T-cell (primary cell): ENCODE results near the gene EDNRB. TPM values are rescaled to one million over a fixed set of nuclear protein-coding genes. Genes with fewer than 3 reads are reported as not detected.

Source experiments
- ATAC-seq, 4 experiments: fragments of 200-7000 bp in 3 of 4; fragments of 150-1000 bp in 1 of 4; cut with Tn5 transposase; replicated peaks in 1 of 4; 1 replicate in 3 of 4; 2 replicates in 1 of 4; pipeline ENCODE4 v1.10.0; 2021; ENCODE audit warnings: moderate library complexity in 3 of 4, mild to moderate bottlenecking in 2 of 4, moderate number of reproducible peaks in 1 of 4
- CTCF ChIA-PET, 2 donors: fragments of 300-600 bp; sonication (Branson Sonifier 250); formaldehyde crosslinking; loops; one replicate each; lab custom pipeline; 2022; ENCODE audit warnings: antibody characterized with exemption in 2 of 2; lab: Charles Lee
- POLR2A ChIA-PET, 2 donors: fragments of 300-600 bp; sonication (Branson Sonifier 250); formaldehyde crosslinking; loops; one replicate each; lab custom pipeline; 2022; ENCODE audit warnings: antibody characterized with exemption in 2 of 2; lab: Charles Lee
- DNase-seq, 35 experiments: peaks; one replicate each; pipeline versions ENCODE4 v3.0.0 to v3.0.0-alpha.2; 2013 to 2023
- H3K27ac ChIP-seq: one replicate; pipeline ENCODE4 v1.5.1; 2013; ENCODE audit warnings: low read length
- H3K27me3 ChIP-seq, 2 experiments: replicated peaks in 1 of 2; 1 replicate in 1 of 2; 2 replicates in 1 of 2; pipeline versions ENCODE4 v1.6.1 to v1.7.0; 2013; ENCODE audit warnings: low read length in 1 of 2, mixed read lengths in 1 of 2; ENCODE audit not compliant: control insufficient read depth in 2 of 2, insufficient read depth in 2 of 2; ENCODE audit errors: extremely low read depth in 1 of 2
- H3K36me3 ChIP-seq, 2 donors: 1 replicate in 1 of 2; 2 replicates in 1 of 2; pipeline versions ENCODE4 v1.6.1 to v1.7.0; 2013; ENCODE audit warnings: low read length in 1 of 2; ENCODE audit not compliant: control insufficient read depth in 2 of 2, insufficient read depth in 1 of 2; ENCODE audit errors: extremely low read depth in 1 of 2
- H3K4me1 ChIP-seq, 2 experiments: 1 replicate in 1 of 2; 2 replicates in 1 of 2; pipeline versions ENCODE4 v1.6.1 to v1.7.0; 2013; ENCODE audit warnings: low read length in 2 of 2, mixed read lengths in 1 of 2; ENCODE audit not compliant: insufficient read depth in 2 of 2, control insufficient read depth in 1 of 2; ENCODE audit errors: extremely low read depth in 1 of 2
- H3K4me3 ChIP-seq, 2 donors: 1 replicate in 1 of 2; 2 replicates in 1 of 2; pipeline versions ENCODE4 v1.5.1 to v1.7.0; 2013; ENCODE audit warnings: mild to moderate bottlenecking in 2 of 2, low read length in 1 of 2, moderate library complexity in 1 of 2; ENCODE audit not compliant: control insufficient read depth in 1 of 2; ENCODE audit errors: extremely low read depth in 1 of 2
- H3K9me3 ChIP-seq: 2 replicates; pipeline ENCODE4 v1.7.0; 2013
- H3K27ac Mint-ChIP-seq, 2 donors: one replicate each; pipeline ENCODE4 v1.8.0; 2020 to 2021; ENCODE audit warnings: mild to moderate bottlenecking in 2 of 2, mixed read lengths in 2 of 2
- H3K27me3 Mint-ChIP-seq, 2 donors: one replicate each; pipeline ENCODE4 v1.8.0; 2021 to 2022; ENCODE audit warnings: mixed read lengths in 2 of 2
- H3K36me3 Mint-ChIP-seq: one replicate; pipeline ENCODE4 v1.8.0; 2021; ENCODE audit warnings: mixed read lengths
- H3K4me1 Mint-ChIP-seq, 3 donors: one replicate each; pipeline ENCODE4 v1.8.0; 2020 to 2022; ENCODE audit warnings: mixed read lengths in 3 of 3, mild to moderate bottlenecking in 1 of 3
- H3K4me3 Mint-ChIP-seq, 3 donors: one replicate each; pipeline ENCODE4 v1.8.0; 2020 to 2022; ENCODE audit warnings: mild to moderate bottlenecking in 3 of 3, mixed read lengths in 3 of 3, moderate library complexity in 3 of 3
- H3K9me3 Mint-ChIP-seq, 3 donors: one replicate each; pipeline ENCODE4 v1.8.0; 2020 to 2022; ENCODE audit warnings: mixed read lengths in 3 of 3
- WGBS: methylation state at CpG from one replicate; pipeline ENCODE4 v1.1.5; 2013; ENCODE audit warnings: missing lambda C conversion rate; ENCODE audit not compliant: insufficient coverage; 5-methylcytosine and 5-hydroxymethylcytosine counted together
- total RNA-seq, 35 experiments: library from RNA in 6 of 35; stranded (reverse) in 6 of 35; fragments of 120-200 nt in 1 of 35; gene quantifications; one replicate each; pipeline versions ENCODE4 v1.2.1 to v1.2.4 and lab custom pipeline; 2013 to 2026

The EDNRB gene
- total RNA-seq, 5 donors from 2014 or later (not counting 1 experiment from before 2014, with no cell fraction given) = 0.33 to 0.51 (median 0.35) TPM; not detected in 2

- Histone ChIP-seq H3K36me3 (no peaks in the 10 kb centered on the region), H3K4me3 (no peak overlapping the region), H3K9me3 (no peaks in the 10 kb centered on the region), H3K27ac (no peak overlapping the region), H3K4me1 (no peaks in the 10 kb centered on the region), H3K27me3 (no peaks in the 10 kb centered on the region)
- ChIA-PET CTCF (no interaction called here), POLR2A (no interaction called here)
- WGBS = 57% methylated on average over 1 of the region's 3 CpGs
- Mint-ChIP-seq H3K4me1 (no peaks in the 10 kb centered on the region), H3K27ac (no peak overlapping the region), H3K27me3 (peaks cover 1 to 8% of the 10 kb centered on the region in 2 donors), H3K36me3 (no peaks in the 10 kb centered on the region), H3K4me3 (no peak overlapping the region), H3K9me3 (peaks cover 0 to 3% (median 0%) of the 10 kb centered on the region in 3 donors)
- no peak for ATAC-seq
- DNase-seq = no peak
Measured at GRCh38 chr13:77894743-77895142, 23.9 kb downstream of the EDNRB start.

DNA sequence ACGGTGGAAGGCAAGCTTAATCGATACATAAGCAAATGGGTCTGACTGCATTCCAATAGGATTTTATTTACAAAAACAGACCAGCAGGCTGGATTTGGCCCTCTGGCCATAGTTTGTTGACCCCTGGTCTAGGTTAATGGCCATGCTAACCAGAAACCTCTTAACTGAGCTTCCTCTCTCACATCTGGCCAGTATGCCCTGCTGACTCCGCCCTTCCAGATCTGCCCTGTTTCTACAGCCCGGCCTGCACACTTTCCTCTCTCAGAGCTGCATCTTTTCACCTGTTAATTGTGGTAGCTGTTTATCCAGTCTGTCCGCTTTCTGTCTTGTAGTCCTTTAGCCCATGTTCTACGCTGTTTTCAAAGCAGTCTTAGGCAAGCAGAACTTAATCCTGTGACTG, 25.6 kb downstream of the EDNRB start:
- DNase-seq (no peak), ATAC-seq (no peak)
- Mint-ChIP-seq H3K9me3 (peaks cover 0 to 3% (median 0%) of the 10 kb centered on the region in 3 donors), H3K4me3 (no peak overlapping the region), H3K27me3 (peaks cover 1 to 8% of the 10 kb centered on the region in 2 donors), H3K4me1 (no peaks in the 10 kb centered on the region), H3K27ac (no peak overlapping the region), H3K36me3 (no peaks in the 10 kb centered on the region)
- Histone ChIP-seq H3K4me3 (no peak overlapping the region), H3K27me3 (no peaks in the 10 kb centered on the region), H3K27ac (no peak overlapping the region), H3K9me3 (no peaks in the 10 kb centered on the region), H3K4me1 (no peaks in the 10 kb centered on the region), H3K36me3 (no peaks in the 10 kb centered on the region)
- ChIA-PET POLR2A (interaction anchor here in 1 of 2 donors (0.9 kb wide), 1 partner anchor 587 kb away, joined by 3 read pairs; no protein-coding TSS in a partner anchor), CTCF (no interaction called here)
- 92% methylated on average over 2 of the region's 6 CpGs for WGBS

DNA sequence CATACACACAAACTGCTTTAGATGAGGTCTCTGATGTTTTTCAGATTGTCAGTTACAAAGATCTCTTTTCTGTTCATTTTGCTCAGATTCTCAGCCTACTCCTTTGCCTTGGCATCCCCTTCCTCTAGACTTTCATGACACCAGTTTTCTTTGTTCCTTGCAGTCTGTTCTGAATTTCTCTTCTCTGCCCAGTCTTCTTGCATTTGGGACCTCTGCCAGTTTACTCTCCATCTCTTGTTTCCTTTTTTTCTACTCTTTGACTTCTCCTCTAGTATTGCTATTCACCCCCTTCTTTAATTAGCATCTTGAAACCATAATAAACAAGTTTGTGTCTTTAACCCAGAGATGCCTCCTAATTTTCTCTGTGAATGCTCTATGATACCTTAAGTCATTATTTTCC, 26.1 kb downstream of the EDNRB start:
- no peak for ATAC-seq
- CTCF ChIA-PET = no interaction called here

DNA sequence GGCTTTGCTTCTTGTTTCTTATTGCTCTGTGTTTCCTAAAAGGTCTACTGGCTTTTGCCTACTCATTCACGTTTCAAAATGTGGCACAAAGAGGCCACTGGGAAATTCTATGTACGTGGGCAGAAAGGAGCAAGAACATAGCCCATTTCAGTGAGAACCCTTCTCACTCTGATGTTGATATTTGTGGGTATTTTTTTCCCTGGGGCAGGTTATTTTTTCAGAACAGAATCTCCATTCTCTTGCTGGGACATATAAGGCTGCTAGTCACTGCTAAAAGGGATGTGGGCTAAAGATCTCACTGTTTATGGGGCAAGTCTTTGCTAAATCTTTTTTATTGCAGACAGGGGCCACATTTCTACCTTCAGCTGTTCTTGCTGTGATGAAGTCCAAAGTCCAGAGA, 27.1 kb downstream of the EDNRB start:
- Mint-ChIP-seq H3K4me1 (no peaks in the 10 kb centered on the region), H3K36me3 (no peaks in the 10 kb centered on the region), H3K27me3 (peaks cover 1 to 8% of the 10 kb centered on the region in 2 donors), H3K27ac (no peak overlapping the region), H3K4me3 (no peak overlapping the region), H3K9me3 (peaks cover 0 to 3% (median 0%) of the 10 kb centered on the region in 3 donors)
- WGBS = no CpG with 5 or more reads among the region's 2 CpGs
- ATAC-seq (no peak), DNase-seq (no peak)
- no peaks in the 10 kb centered on the region for H3K9me3 ChIP-seq
- H3K36me3 ChIP-seq = no peaks in the 10 kb centered on the region
- ChIA-PET POLR2A (no interaction called here), CTCF (no interaction called here)
- H3K27ac ChIP-seq = no peak overlapping the region
- no peak overlapping the region for H3K4me3 ChIP-seq
- H3K27me3 ChIP-seq = no peaks in the 10 kb centered on the region
- no peaks in the 10 kb centered on the region for H3K4me1 ChIP-seq

More for the DNA sequence above, 26.1 kb downstream of the EDNRB start:
- Histone ChIP-seq H3K9me3 (no peaks in the 10 kb centered on the region), H3K4me3 (no peak overlapping the region), H3K27me3 (no peaks in the 10 kb centered on the region), H3K36me3 (no peaks in the 10 kb centered on the region), H3K27ac (no peak overlapping the region), H3K4me1 (no peaks in the 10 kb centered on the region)
- Mint-ChIP-seq H3K36me3 (no peaks in the 10 kb centered on the region), H3K4me1 (no peaks in the 10 kb centered on the region), H3K27me3 (peaks cover 1 to 8% of the 10 kb centered on the region in 2 donors), H3K9me3 (peaks cover 0 to 3% (median 0%) of the 10 kb centered on the region in 3 donors), H3K4me3 (no peak overlapping the region), H3K27ac (no peak overlapping the region)
- DNase-seq = no peak
- POLR2A ChIA-PET = no interaction called here

- H3K4me3 Mint-ChIP-seq = no peak overlapping the region
- H3K9me3 Mint-ChIP-seq = peaks cover 0 to 3% (median 0%) of the 10 kb centered on the region in 3 donors
- Histone ChIP-seq H3K4me3 (no peak overlapping the region), H3K27ac (no peak overlapping the region), H3K9me3 (no peaks in the 10 kb centered on the region), H3K36me3 (no peaks in the 10 kb centered on the region), H3K27me3 (no peaks in the 10 kb centered on the region), H3K4me1 (no peaks in the 10 kb centered on the region)
- no peak for DNase-seq
- ChIA-PET CTCF (no interaction called here), POLR2A (no interaction called here)
- no peak for ATAC-seq
- no peak overlapping the region for H3K27ac Mint-ChIP-seq
- WGBS = no CpG with 5 or more reads among the region's 1 CpG
- no peaks in the 10 kb centered on the region for H3K36me3 Mint-ChIP-seq
- H3K27me3 Mint-ChIP-seq = peaks cover 1 to 8% of the 10 kb centered on the region in 2 donors
- H3K4me1 Mint-ChIP-seq = no peaks in the 10 kb centered on the region
Measured at GRCh38 chr13:77891041-77891440, 27.6 kb downstream of the EDNRB start.

DNA sequence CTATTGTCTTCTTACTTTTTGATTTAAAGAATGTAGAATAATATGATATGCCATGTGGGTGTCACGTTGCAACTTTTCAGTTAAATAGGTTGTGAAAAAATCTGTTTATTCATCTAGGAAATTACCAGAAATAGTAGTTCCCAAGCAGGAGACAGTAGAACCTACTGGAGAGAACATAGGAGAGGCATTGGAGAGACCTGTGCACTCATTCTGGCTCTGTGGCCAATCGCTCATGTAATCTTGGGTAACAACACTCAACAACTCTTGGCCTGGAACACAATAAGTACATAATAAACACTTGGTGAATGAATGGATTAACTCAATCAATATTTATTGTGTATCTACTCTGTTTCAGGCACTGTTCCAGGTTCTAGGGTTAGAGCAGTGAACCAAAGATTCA, 35.3 kb downstream of the EDNRB start:
- H3K27me3 ChIP-seq = no peaks in the 10 kb centered on the region
- H3K9me3 ChIP-seq = no peaks in the 10 kb centered on the region
- H3K4me1 ChIP-seq = no peaks in the 10 kb centered on the region
- no peaks in the 10 kb centered on the region for H3K27me3 Mint-ChIP-seq
- H3K9me3 Mint-ChIP-seq = no peaks in the 10 kb centered on the region
- DNase-seq = no peak
- H3K36me3 ChIP-seq = no peaks in the 10 kb centered on the region
- CTCF ChIA-PET = no interaction called here
- ATAC-seq = no peak
- WGBS = 80% methylated on average over 1 of the region's 2 CpGs
- POLR2A ChIA-PET = no interaction called here
- no peaks in the 10 kb centered on the region for H3K4me1 Mint-ChIP-seq
- no peak overlapping the region for H3K27ac Mint-ChIP-seq
- H3K4me3 ChIP-seq = no peak overlapping the region
- H3K27ac ChIP-seq = no peak overlapping the region
- H3K4me3 Mint-ChIP-seq = no peak overlapping the region
- H3K36me3 Mint-ChIP-seq = no peaks in the 10 kb centered on the region

DNA sequence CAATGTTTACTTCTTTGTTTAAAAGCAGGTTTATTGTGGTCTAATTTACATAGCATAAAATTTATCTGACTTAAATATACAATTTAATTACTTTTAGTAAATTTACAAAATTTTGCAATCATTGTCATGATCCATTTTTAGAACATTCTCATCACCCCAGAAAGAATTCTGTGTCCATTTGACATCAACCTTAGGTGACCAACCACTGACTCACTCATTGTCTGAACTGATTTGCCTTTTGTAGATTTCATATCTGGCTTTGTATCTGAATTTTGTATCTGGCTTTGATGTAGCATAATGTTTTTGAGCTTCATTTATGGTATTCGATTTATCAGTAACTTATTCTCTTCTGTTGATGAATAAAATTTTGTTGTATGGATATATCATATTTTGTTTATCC, 40.4 kb downstream of the EDNRB start:
- Histone ChIP-seq H3K36me3 (no peaks in the 10 kb centered on the region), H3K4me3 (no peak overlapping the region), H3K27me3 (no peaks in the 10 kb centered on the region), H3K9me3 (no peaks in the 10 kb centered on the region), H3K27ac (no peak overlapping the region), H3K4me1 (no peaks in the 10 kb centered on the region)
- Mint-ChIP-seq H3K36me3 (no peaks in the 10 kb centered on the region), H3K4me3 (no peak overlapping the region), H3K27ac (no peak overlapping the region), H3K9me3 (no peaks in the 10 kb centered on the region), H3K4me1 (no peaks in the 10 kb centered on the region), H3K27me3 (peaks cover 0 to 6% of the 10 kb centered on the region in 2 donors)
- POLR2A ChIA-PET = no interaction called here
- CTCF ChIA-PET = no interaction called here
- WGBS = no CpG with 5 or more reads among the region's 1 CpG
- ATAC-seq (no peak), DNase-seq (no peak)
